ENCODE results near the gene HOXD13.

Gene HOXD13

DNA sequence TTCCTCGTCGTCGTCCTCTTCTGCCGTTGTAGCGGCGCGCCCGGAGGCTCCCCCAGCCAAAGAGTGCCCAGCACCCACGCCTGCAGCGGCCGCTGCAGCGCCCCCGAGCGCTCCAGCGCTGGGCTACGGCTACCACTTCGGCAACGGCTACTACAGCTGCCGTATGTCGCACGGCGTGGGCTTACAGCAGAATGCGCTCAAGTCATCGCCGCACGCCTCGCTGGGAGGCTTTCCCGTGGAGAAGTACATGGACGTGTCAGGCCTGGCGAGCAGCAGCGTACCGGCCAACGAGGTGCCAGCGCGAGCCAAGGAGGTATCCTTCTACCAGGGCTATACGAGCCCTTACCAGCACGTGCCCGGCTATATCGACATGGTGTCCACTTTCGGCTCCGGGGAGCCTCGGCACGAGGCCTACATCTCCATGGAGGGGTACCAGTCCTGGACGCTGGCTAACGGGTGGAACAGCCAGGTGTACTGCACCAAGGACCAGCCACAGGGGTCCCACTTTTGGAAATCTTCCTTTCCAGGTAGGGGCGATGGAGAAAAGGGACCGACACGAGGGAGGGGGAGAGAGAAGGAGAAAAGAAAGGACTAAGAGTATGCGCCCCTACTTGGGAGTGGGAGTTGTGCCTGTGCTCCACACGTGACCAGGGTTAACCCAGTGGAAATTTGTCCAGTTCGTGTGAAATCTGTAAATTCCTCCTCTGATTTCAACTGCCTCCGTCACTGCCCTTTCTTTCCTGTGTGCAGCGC is 800 bp downstream of the HOXD13 start:
- no peak for DNase-seq (ENCODE audit: low read depth in 2 of 2)

DNA sequence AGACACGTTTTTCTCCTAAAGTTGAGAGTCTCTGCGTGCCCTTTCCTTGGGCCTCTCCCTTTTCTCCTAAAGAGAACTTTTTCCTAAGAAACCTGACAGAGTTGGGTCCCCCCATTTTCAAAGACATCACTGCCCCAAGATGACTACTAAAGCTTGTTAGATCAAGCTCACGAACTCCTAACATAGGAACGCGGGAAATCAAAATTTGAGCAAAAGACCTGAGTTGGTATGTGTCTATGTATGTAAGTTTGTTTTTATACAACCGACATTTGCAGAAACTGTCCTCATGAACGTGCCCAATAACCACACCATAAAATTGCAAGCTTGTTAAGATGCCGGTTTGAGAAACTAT is 1.4 kb downstream of the HOXD13 start:
- no peak for DNase-seq (ENCODE audit: low read depth in 2 of 2)

DNA sequence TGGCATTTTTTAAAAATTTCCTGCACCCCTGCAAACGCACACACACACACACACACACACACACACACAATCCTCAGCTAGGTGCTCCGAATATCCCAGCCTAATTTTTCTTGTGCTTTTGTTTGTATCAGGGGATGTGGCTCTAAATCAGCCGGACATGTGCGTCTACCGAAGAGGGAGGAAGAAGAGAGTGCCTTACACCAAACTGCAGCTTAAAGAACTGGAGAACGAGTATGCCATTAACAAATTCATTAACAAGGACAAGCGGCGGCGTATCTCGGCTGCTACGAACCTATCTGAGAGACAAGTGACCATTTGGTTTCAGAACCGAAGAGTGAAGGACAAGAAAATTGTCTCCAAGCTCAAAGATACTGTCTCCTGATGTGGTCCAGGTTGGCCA is 1.8 kb downstream of the HOXD13 start:
- DNase-seq (ENCODE audit: low read depth in 2 of 2): no peak

DNA sequence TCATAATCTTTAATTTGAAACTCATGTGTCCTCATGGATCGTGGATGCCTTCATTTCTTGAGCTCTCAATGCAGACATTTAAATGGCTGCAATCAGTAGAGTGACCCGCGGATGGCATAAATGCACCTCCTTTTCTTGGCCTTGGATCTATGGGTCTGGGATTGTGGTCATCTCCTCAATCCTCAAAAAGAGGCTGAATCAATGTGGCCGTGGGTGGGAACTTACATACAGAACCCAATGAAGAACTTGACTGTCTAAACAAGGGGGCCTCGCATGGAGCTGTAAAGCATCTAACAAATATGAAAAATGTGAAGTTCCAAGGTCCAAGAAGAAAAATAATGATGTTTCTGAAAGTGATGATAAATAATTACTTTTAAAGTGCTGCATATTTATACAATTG is 2.9 kb downstream of the HOXD13 start:
- no peak for DNase-seq (ENCODE audit: low read depth in 2 of 2)

DNA sequence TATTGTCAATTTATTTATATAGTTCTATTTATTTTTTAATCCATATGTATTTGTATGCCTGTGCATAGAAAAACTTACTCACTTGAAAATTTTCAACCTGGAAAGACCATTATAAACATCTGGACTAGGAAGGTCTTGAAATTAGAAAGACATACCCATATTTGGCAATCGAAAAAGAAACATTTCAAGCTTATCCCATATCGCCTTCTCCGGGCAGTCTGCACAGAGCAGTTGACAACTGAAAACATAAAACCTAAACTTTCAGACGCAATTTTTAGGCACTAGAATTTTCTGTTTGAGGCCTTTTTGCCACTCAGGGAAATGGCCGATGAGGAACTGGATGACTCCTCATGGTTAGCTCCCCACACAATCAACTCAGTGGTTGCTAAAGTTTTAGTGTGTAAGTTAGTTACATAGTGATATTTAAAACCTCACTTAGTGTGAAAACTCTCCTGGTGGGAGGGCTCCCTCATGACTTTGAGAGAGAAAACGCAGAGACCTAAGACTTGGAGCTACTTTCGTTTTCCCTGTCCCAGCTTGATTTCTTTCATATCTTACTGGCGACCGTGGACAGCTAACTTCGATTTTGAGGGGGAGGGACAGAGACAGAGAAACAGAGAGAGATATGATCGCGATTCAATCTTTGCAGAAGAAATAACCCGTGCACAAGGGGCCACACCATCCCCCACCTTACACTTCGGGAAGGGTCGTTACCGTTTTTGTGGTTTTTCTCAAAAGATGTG is 3.9 kb downstream of the HOXD13 start:
- DNase-seq (ENCODE audit: low read depth in 2 of 2): no peak

DNA sequence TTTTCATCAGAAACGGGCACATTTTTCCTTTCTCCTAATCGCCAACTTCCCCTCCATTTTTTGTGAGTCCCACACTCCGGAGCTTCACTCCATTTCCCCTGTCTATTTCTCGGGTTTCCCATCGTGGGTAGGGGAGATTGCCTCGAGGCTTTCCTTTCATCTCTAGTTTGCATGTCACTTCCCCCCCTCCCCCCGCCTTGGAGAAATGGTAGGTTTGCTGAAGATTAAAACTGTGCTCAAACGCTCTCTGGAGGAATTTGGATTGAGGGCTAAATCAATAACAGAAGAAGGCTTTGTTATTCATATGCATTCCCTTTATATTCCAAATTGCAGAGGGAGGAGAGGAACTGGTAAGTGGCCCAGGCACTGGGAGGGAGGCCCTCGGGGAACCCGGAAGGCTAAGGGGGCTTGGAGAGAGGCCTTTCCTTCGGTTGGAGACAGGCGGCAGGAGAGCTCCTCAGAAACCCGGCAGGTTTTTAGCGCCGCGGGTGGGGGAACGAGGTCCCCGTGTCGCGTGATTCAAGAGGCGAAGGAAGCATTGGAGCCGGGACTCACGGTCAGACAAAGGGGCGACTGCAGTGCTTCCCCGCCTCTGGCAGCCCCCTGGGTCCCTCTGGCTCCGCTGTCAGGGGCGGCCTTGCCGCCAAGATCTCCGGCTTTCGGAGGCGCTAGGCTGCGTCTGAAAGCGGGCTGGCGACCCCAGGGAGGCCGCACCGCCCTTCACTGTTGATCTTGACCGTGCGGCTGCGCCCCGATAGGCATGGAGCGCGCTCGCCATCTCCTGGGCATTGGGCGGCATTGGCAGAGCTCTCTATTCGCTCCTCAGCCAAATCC is 4.7 kb downstream of the HOXD13 start:
- DNase-seq (ENCODE audit: low read depth in 2 of 2): peak; percentile 13 to 19

DNA sequence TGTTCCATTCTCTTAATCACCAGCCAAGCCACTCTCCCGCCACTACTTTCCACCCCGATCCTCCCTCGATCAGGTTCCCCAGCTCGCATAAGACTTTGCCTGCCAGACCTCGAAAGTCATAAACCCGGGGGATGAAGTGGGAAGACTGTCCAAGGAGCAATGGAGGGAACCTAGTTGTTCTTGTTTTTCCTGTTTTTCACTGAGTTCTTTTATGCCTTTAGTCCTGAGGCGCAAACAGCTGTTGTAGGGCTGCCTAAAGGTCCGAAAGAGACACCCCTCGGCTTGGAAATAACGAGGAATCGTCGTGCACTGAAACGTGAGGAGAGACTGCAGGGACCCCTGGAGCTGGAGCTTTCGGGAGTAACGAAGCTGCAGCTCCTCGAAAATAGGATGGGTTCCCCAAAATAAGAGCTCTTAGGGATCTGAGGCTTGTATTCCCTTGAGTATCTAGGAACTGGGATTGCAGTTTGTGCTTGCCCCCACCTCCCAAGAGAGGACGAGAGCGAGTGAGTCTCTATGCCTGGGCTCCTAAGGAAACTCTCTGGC is 5.4 kb downstream of the HOXD13 start:
- DNase-seq (ENCODE audit: low read depth in 2 of 2): no peak

DNA sequence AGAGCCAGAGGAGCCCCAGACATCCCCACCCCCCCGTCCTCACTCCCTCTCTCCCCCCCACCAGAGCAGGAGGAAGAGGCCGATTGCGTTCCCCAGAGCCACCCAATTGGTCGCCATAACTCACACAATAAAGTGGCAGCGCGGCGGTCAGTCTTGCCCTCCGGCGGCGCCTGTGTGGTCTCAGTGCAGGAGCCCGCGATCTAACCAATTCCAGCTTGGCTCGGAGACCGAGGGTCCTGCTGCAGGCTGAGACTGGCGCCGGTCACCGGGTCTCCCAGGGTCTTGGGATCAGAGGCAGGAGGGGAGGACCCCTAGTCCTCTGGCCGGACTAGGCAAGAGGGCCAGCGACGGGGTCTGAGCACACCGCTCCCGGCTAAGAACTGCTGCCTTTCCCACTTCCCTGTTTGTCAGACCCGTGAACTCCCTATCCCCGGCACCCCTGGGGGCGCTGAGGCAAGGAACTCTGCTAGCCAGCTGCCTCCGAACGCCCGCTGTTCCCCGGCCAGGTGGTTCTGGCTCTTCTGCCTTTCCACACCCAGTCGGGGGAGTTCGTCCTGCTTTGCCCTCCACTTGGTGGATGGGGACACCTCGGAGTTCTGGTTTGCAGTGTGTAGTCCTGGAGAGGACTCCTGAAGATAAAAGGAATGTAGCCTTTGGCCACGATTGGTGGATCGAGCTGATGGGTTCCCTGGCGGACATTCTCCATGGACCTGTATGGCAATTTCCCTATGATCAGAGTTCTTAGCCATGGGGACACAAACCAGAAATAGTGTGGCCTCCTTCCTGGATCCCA is 6.0 kb downstream of the HOXD13 start:
- DNase-seq (ENCODE audit: low read depth in 2 of 2): no peak

DNA sequence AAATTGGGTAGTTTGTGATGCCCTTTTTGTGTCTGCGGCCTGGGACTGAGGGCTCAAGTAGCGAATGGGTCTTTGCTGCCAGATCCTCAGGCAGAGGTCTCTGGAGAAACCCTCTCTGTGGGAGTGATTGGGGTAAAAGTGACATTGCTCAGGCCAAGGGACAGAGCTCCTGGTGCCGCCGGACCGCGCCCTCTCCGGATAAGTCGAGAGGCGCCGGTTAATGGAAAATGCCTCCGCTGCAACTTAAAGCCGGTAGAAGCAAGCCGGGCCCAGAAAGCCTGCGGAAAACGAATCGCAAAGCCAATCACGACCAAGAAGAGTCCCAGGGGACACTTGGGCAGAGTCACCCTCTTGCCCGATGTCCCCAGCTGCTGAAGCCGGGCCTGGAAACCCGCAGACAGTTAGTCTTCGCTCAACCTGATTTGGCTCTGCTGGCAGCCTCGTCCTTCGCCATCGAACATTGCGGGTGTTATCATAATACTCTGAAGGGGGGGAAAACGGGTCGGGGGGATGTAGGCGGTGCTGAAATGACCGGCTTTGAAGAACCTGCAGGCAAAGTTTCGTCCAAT is 6.7 kb downstream of the HOXD13 start:
- no peak for DNase-seq (ENCODE audit: low read depth in 2 of 2)

DNA sequence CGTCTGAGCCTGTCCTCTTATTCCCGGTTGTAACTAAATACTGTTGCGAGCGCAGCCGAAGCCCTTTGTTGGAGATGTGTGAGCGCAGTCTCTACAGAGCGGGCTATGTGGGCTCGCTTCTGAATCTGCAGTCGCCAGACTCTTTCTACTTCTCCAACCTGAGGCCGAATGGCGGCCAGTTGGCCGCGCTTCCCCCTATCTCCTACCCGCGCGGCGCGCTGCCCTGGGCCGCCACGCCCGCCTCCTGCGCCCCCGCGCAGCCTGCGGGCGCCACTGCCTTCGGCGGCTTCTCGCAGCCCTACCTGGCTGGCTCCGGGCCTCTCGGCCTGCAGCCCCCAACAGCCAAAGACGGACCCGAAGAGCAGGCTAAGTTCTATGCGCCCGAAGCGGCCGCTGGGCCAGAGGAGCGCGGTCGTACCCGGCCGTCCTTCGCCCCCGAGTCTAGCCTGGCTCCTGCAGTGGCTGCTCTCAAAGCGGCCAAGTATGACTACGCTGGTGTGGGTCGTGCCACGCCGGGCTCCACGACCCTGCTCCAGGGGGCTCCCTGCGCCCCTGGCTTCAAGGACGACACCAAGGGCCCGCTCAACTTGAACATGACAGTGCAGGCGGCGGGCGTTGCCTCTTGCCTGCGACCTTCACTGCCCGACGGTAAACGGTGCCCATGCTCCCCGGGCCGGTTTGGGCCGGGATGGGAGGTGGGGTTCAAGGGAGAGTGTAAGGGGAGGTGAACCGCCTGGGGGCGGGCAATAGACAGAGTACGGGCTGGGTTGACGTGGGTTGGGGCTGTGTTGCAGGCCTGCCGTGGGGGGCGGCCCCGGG is 7.4 kb downstream of the HOXD13 start, which contains the start of gene HOXD12:
Gene HOXD12 (plus strand): TSS at position 68 of the 819 bp plus-strand sequence. CDS start 7 bp downstream, at position 75.
- no peak for DNase-seq (ENCODE audit: low read depth in 2 of 2)

DNA sequence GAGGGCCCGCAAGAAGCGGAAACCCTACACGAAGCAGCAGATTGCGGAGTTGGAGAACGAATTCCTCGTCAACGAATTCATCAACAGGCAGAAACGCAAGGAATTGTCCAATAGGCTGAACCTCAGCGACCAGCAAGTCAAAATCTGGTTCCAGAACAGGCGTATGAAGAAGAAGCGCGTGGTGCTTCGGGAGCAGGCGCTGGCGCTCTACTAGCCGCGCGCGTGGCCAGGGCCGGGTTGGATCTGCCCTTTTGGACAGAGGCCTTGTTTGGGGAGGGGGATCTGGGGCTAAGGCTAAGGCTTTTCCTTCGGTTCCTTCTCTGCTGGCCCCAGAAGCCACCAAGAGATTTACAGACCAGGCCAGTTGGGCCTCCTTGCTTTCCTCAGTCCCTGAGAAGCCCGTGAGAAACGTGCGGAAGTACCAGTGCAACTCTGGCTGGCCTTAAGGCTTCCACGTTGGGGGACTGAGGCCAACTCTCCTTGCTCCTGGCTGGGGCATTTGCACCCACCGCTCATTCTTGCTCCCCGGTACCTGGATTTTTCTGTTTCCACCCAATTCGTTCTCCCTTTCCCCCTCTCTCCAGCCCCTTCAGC is 8.1 kb downstream of the HOXD13 start:
- DNase-seq (ENCODE audit: low read depth in 2 of 2): no peak

DNA sequence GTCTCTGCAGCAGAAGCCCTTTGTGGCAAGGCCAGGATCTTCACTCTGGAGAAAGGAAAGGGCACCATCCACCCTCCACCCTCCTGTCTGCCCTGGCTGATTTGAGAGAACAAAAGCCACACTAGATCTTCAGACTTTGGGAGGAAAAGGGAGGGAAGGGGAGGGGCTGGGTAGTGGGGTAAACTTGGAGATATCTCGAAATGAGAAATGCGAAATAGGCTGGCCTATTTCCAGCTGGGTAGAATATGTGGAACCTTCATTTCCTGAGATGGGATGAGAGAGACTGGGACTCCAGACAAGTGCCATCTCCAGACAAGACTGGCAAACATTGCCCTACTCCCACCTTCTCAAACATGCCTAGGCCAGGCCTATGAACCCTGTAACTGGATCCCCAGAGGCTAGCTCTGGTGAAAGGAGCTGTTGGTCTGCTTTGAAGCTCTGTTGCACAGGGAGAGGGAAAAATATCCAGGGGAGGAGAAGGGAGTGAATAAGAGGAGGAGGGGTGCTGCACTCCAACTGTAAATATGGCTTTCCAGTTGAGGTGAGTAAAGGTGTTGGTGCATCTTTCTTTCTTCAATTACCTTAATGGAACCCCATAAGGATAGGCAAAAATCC is 8.8 kb downstream of the HOXD13 start:
- no peak for DNase-seq (ENCODE audit: low read depth in 2 of 2)

DNA sequence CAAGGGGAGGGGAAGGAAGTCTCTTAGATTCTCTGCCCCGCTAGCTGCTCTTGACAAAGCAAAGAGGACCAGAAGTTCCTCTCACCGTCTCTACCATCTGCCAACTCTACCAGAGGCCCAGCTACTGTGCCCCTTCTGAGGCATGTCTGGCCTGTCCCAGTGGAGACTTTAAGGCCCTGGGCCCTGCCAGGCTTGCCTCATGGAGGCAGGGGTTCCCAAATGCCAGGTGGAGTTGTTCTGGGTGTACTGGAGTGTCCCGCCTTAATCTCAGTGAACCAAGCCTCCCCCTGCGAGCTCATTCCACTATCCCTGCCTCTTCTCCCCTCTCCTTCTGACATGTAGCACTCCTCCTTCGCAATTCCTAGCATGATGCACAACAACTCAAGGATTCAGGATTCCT is 9.3 kb downstream of the HOXD13 start:
- DNase-seq (ENCODE audit: low read depth in 2 of 2): no peak

DNA sequence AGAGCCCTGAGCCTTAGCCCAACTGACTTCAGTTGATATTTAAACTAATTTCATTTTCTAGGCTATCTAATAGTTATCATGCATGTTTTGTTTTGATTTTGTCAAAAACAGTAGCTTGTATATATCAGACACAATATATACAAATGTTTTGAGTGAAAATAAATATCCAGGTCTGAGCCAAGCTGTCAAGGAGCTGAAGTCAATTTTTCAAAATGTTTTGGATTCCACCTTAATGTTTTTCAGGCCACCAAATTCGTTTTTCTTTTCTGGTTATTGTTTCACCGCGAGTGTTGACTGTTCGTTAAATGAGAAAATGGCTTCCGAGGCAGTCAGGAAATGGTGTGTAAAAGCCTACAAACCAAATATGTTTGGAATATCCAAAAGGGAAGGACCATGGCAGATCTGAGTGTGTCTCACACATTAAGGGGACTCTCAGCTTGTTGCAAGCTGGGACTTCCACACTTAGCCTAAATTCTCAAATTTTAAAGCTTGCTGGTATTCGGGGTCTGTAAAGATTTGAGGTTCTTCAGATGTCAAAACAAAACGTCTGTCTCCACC is 9.9 kb downstream of the HOXD13 start:
- DNase-seq (ENCODE audit: low read depth in 2 of 2): no peak

DNA sequence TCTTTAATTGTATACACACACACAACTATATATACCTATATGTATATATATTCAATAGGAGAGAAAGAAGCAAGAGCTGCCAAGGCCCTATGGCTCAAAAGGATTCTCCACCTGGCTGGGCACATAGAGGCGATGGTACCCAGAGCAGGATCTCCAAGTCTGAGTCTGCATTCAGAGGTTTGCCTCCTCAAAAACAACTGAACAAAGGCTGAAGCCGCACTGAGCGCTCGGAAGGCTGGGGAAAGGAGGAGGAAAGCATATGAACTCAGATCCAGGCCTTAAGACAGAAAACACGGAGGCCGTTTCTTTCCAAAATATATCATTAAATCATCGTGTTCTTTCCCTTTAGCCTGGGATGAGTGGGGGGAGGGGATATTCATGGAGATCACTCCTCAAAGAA is 10.7 kb downstream of the HOXD13 start:
- DNase-seq (ENCODE audit: low read depth in 2 of 2): no peak

DNA sequence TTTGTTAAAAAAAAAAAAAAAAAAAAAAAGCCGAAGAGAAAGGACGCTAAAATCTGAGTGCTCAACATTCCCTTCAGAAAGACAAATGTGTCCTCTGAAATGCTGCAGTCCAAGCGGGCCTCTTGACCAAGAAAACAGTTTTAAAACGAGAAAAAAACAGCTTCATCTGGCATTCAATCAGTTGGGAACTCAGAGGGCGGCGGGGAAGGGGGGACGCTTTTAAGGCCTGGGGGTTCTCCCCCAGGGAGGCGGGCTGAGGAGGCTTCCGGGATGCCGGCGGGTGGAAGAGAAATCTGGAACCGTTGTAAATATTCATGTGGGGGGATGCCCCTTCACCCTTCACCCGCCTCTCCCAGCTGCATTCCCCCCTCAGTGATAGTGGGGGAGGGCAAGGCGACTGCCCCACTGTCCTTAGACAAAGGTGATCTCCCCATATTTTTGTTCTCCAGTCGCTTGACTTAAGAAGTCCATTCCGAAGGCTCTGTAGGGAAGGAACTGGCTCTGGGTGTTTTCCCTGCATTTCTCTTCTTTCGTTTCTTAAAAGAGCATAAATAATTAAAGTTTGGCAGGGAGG is 11.3 kb downstream of the HOXD13 start:
- DNase-seq (ENCODE audit: low read depth in 2 of 2): no peak

DNA sequence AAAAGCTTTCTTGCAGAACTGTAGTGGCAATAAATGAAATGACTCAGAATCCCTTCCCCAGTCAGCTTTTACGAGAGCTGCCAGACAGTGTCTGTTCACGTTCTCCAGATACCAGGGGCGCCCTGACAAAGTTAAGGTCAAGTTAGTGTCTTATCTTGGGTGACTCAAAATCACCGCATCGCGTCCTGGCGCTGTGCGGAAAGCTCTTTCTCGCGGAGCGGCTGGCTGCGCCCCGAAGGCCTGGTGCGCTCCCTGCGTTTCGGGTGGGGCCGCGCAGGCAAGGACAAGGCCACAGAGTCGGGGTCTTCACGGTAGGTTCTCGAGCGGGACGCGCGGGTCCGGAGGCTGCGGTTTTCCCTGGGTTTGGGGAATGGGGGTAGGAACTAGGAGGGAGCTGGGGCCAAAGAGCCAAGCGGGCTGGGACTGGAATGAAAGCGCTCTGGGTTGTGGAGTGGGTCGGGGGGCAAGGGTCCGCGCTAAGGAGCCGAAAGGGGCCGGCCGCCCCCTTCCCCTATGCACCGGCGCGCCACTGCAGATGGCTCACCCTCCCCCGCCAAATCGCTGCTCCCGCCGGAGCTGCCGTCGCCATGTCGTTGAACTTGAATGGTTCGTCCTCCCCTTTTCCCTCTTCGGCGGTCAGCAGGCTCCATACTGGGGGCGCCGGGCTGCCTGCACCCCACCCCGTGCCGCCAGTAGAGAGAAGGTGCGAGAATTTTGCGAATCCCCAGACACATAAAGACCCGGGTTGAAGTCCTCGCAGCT is 12.0 kb downstream of the HOXD13 start:
- no peak for DNase-seq (ENCODE audit: low read depth in 2 of 2)

All from stimulated activated CD8-positive, alpha-beta memory T cell treated with anti-CD3 and anti-CD28 coated beads, Interleukin-15, amount 100 ng/mL, for 4 hours (primary cell).